ENCODE results near the gene CFAP77. TPM values are rescaled to one million over a fixed set of nuclear protein-coding genes. Genes with fewer than 3 reads are reported as not detected.

CFAP77 gene
- polyA plus RNA-seq, 3 donors = not detected

- Histone ChIP-seq H2AFZ (ENCODE audit: insufficient read depth, low read depth, low read length, poor library complexity, severe bottlenecking) (no peak overlapping the region), H3K36me3 (replicated peaks in 1 of 2; ENCODE audit: control insufficient read depth in 1 of 2, insufficient read depth in 2 of 2, low read length in 2 of 2) (no peaks in the 10 kb centered on the region), H3K9ac (ENCODE audit: insufficient read depth, low read length, poor library complexity, severe bottlenecking) (no peak overlapping the region), H3K4me3 (replicated peaks in 1 of 3; ENCODE audit: low read depth in 2 of 3, low read length in 3 of 3) (no peak overlapping the region), H3K27ac (ENCODE audit: low read depth in 1 of 2, low read length in 2 of 2) (no peak overlapping the region), H3K4me1 (ENCODE audit: control insufficient read depth in 1 of 2, insufficient read depth in 2 of 2, low read length in 2 of 2) (no peaks in the 10 kb centered on the region), H3K4me2 (replicated peaks; ENCODE audit: extremely low read depth, low read length, poor library complexity, severe bottlenecking) (no peak overlapping the region), H3K79me2 (ENCODE audit: insufficient read depth, low read length) (no peaks in the 10 kb centered on the region), H3K9me3 (replicated peaks in 1 of 2; ENCODE audit: control insufficient read depth in 1 of 2, insufficient read depth in 1 of 2, low read length in 2 of 2) (peaks cover 0 to 3% of the 10 kb centered on the region in 2 donors), H3K27me3 (ENCODE audit: control insufficient read depth in 2 of 2, insufficient read depth in 2 of 2, low read length in 2 of 2) (no peaks in the 10 kb centered on the region), H4K20me1 (ENCODE audit: insufficient read depth, low read length) (no peaks in the 10 kb centered on the region)
- H3K27ac Mint-ChIP-seq = no peak overlapping the region
- no peak for DNase-seq
- TF ChIP-seq, protein P1, sequence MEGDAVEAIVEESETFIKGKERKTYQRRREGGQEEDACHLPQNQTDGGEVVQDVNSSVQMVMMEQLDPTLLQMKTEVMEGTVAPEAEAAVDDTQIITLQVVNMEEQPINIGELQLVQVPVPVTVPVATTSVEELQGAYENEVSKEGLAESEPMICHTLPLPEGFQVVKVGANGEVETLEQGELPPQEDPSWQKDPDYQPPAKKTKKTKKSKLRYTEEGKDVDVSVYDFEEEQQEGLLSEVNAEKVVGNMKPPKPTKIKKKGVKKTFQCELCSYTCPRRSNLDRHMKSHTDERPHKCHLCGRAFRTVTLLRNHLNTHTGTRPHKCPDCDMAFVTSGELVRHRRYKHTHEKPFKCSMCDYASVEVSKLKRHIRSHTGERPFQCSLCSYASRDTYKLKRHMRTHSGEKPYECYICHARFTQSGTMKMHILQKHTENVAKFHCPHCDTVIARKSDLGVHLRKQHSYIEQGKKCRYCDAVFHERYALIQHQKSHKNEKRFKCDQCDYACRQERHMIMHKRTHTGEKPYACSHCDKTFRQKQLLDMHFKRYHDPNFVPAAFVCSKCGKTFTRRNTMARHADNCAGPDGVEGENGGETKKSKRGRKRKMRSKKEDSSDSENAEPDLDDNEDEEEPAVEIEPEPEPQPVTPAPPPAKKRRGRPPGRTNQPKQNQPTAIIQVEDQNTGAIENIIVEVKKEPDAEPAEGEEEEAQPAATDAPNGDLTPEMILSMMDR (IDR thresholded peaks at IDR 0.05) = no peak
- no peak overlapping the region for H3K4me3 Mint-ChIP-seq
- H3K4me1 Mint-ChIP-seq = no peaks in the 10 kb centered on the region
- no peaks in the 10 kb centered on the region for H3K36me3 Mint-ChIP-seq
- 98% methylated on average over 5 of the region's 12 CpGs for WGBS (ENCODE audit: insufficient coverage)
- peaks cover 0 to 23% (median 10%) of the 10 kb centered on the region in 7 donors for H3K9me3 Mint-ChIP-seq
- H3K27me3 Mint-ChIP-seq (ENCODE audit: low read depth in 3 of 3) = peaks cover 2 to 19% (median 5%) of the 10 kb centered on the region in 3 donors
- intact Hi-C loops (cut with micrococcal nuclease) = no loop called here
These were observed 127.3 kb downstream of the CFAP77 start for GRCh38 chr9:132537352-132537751.

DNA sequence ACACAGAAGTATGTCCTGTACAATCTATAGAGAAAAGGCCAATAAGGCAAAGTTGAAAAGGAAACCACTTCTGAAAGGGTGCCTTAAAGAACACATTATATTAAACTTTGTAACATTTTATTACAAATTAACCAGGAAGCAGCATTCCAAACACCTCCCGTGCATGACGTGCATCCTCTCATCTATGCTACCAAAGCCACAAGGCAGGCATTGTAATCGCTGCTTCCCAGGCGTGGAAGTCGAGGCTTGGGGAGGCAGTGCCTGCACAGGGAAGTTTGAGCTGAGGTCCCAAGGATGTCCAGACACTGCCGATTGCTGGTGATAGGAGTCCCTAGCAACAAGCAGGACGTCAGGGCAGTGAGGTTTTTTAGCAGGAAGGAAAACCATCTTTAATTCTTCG lies 128.1 kb downstream of the CFAP77 start:
- no peaks in the 10 kb centered on the region for H3K36me3 Mint-ChIP-seq
- no peak overlapping the region for H3K4me3 ChIP-seq (replicated peaks in 1 of 3; ENCODE audit: low read depth in 2 of 3, low read length in 3 of 3)
- no peak overlapping the region for H3K4me3 Mint-ChIP-seq
- no peak overlapping the region for H3K4me2 ChIP-seq (replicated peaks; ENCODE audit: extremely low read depth, low read length, poor library complexity, severe bottlenecking)
- H3K9me3 ChIP-seq (replicated peaks in 1 of 2; ENCODE audit: control insufficient read depth in 1 of 2, insufficient read depth in 1 of 2, low read length in 2 of 2) = peaks cover 0 to 3% of the 10 kb centered on the region in 2 donors
- no peaks in the 10 kb centered on the region for H3K79me2 ChIP-seq (ENCODE audit: insufficient read depth, low read length)
- H3K4me1 ChIP-seq (ENCODE audit: control insufficient read depth in 1 of 2, insufficient read depth in 2 of 2, low read length in 2 of 2) = no peaks in the 10 kb centered on the region
- H3K36me3 ChIP-seq (replicated peaks in 1 of 2; ENCODE audit: control insufficient read depth in 1 of 2, insufficient read depth in 2 of 2, low read length in 2 of 2) = no peaks in the 10 kb centered on the region
- H3K27me3 Mint-ChIP-seq (ENCODE audit: low read depth in 3 of 3) = peaks cover 2 to 19% (median 5%) of the 10 kb centered on the region in 3 donors
- no peaks in the 10 kb centered on the region for H3K4me1 Mint-ChIP-seq
- no peak overlapping the region for H2AFZ ChIP-seq (ENCODE audit: insufficient read depth, low read depth, low read length, poor library complexity, severe bottlenecking)
- TF ChIP-seq, protein P1 (IDR thresholded peaks at IDR 0.05) = no peak
- DNase-seq = no peak
- intact Hi-C loops (cut with micrococcal nuclease) = no loop called here
- 85% methylated on average over 8 of the region's 8 CpGs for WGBS (ENCODE audit: insufficient coverage)
- H3K9ac ChIP-seq (ENCODE audit: insufficient read depth, low read length, poor library complexity, severe bottlenecking) = no peak overlapping the region
- H3K27me3 ChIP-seq (ENCODE audit: control insufficient read depth in 2 of 2, insufficient read depth in 2 of 2, low read length in 2 of 2) = no peaks in the 10 kb centered on the region
- H4K20me1 ChIP-seq (ENCODE audit: insufficient read depth, low read length) = no peaks in the 10 kb centered on the region
- no peak overlapping the region for H3K27ac Mint-ChIP-seq
- H3K27ac ChIP-seq (ENCODE audit: low read depth in 1 of 2, low read length in 2 of 2) = no peak overlapping the region
- H3K9me3 Mint-ChIP-seq = peaks cover 0 to 21% (median 10%) of the 10 kb centered on the region in 7 donors
